Fibroblast of the aortic adventitia (primary cell): ENCODE measurements around the gene PLCL1. TPM values are rescaled to one million over a fixed set of nuclear protein-coding genes. Genes with fewer than 3 reads are reported as not detected.

Experiments
- DNase-seq: peaks from one replicate; pipeline ENCODE4 v3.0.0-alpha.2; 2010; ENCODE audit warnings: low read depth
- H3K4me3 ChIP-seq: 2 replicates; pipeline ENCODE4 v1.5.1; 2011; ENCODE audit warnings: low read depth, mild to moderate bottlenecking, control low read depth, low read length, moderate library complexity
- CTCF ChIP-seq: IDR thresholded peaks from 2 replicates; pipeline ENCODE4 v1.5.1; 2011; ENCODE audit warnings: mild to moderate bottlenecking, low read length, control low read depth, inconsistent platforms; ENCODE audit not compliant: insufficient read depth
- total RNA-seq: library from RNA; depleted of rRNA; stranded (reverse); fragments of >200 nt; gene quantifications from 2 replicates; pipeline ENCODE4 v1.2.3, GENCODE V29; 2012; ENCODE audit warnings: low replicate concordance

Gene PLCL1
- total RNA-seq, 1 donor = 17.7 TPM

GRCh38 chr2:197924483-197924882 lies 120.1 kb downstream of the PLCL1 start:
- no peak for TF ChIP-seq CTCF
- no peak for DNase-seq
- no peak overlapping the region for H3K4me3 ChIP-seq

- TF ChIP-seq CTCF = no peak
These were observed 120.8 kb downstream of the PLCL1 start for GRCh38 chr2:197925204-197925603.

GRCh38 chr2:197925976-197926375 lies 121.6 kb downstream of the PLCL1 start:
- no peak overlapping the region for H3K4me3 ChIP-seq
- DNase-seq = no peak
- TF ChIP-seq CTCF = no peak

More at GRCh38 chr2:197925204-197925603, 120.8 kb downstream of the PLCL1 start:
- DNase-seq = peak; percentile 29
- no peak overlapping the region for H3K4me3 ChIP-seq

- peak; percentile 52 for DNase-seq
These were observed 122.3 kb downstream of the PLCL1 start for GRCh38 chr2:197926673-197927072.

GRCh38 chr2:197927994-197928393 lies 123.6 kb downstream of the PLCL1 start:
- H3K4me3 ChIP-seq = no peak overlapping the region
- no peak for TF ChIP-seq CTCF
- no peak for DNase-seq

More at GRCh38 chr2:197926673-197927072, 122.3 kb downstream of the PLCL1 start:
- no peak for TF ChIP-seq CTCF
- H3K4me3 ChIP-seq = no peak overlapping the region

- no peak for TF ChIP-seq CTCF
- DNase-seq = no peak
- H3K4me3 ChIP-seq = no peak overlapping the region
These were observed 124.9 kb downstream of the PLCL1 start for GRCh38 chr2:197929008-197929885.

GRCh38 chr2:197929886-197930227 lies 125.5 kb downstream of the PLCL1 start:
- DNase-seq = no peak
- no peak for TF ChIP-seq CTCF
- no peak overlapping the region for H3K4me3 ChIP-seq
